Testis (tissue), 2 donors: Measurements from ENCODE around the gene SLC41A3.

Experiments
- POLR2A ChIP-seq: fragments of 450-650 bp; IDR thresholded peaks from one replicate; pipeline ENCODE4 v1.6.1; 2017; ENCODE audit warnings: antibody characterized with exemption, mild to moderate bottlenecking, moderate library complexity
- TF ChIP-seq, protein P1 (sequence below), 3 experiments: fragments of 450-650 bp in 2 of 3; fragments of 200-600 bp in 1 of 3; sonication (generic) in 1 of 3; IDR thresholded peaks; one replicate each; pipeline ENCODE4 v1.5.1; 2016 to 2019; ENCODE audit warnings: antibody characterized with exemption in 3 of 3, mild to moderate bottlenecking in 2 of 3, moderate library complexity in 1 of 3

DNA sequence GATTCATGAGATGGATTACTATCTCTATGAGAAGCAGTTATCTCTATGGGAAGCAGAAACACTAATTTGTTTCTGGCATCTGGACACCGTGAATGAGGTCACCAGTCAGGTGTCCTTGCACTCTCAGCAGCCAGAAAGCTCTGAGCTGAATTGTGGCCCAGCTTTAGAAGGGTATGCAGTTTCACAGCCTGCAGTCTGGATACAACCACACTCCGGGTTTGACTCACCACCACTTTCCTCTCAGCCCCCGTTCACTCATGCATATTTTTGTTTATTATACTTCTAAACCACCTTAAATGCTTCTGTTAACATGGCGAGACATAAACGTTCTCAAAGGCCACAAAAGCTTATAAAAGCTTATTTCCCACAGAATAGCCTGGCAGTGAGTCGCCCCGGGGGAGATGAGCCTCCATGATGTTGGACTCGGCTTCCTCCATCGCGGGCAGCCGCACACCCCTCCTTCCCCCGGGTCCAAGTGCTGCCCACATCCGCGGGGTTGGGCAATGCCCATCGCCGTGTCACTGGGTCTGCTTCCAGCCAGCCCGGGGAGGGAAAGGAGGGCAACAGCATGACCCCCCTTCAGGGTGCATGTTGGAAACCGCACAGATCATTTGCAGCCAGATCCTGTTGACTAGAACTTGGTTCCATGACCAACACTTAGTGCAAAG lies 16.8 kb upstream of the SLC41A3 start:
- TF ChIP-seq, protein P1, sequence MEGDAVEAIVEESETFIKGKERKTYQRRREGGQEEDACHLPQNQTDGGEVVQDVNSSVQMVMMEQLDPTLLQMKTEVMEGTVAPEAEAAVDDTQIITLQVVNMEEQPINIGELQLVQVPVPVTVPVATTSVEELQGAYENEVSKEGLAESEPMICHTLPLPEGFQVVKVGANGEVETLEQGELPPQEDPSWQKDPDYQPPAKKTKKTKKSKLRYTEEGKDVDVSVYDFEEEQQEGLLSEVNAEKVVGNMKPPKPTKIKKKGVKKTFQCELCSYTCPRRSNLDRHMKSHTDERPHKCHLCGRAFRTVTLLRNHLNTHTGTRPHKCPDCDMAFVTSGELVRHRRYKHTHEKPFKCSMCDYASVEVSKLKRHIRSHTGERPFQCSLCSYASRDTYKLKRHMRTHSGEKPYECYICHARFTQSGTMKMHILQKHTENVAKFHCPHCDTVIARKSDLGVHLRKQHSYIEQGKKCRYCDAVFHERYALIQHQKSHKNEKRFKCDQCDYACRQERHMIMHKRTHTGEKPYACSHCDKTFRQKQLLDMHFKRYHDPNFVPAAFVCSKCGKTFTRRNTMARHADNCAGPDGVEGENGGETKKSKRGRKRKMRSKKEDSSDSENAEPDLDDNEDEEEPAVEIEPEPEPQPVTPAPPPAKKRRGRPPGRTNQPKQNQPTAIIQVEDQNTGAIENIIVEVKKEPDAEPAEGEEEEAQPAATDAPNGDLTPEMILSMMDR (IDR thresholded peaks at IDR 0.05): no peak
- no peak for TF ChIP-seq POLR2A
